ENCODE data around the gene NANOS2. TPM values are rescaled to one million over a fixed set of nuclear protein-coding genes. Genes with fewer than 3 reads are reported as not detected.

NANOS2 gene
- total and polyA plus RNA-seq, 2 of the 13 experiments (the other 11 are each of a cell fraction or from before 2014, with no cell fraction given) = not detected

DNA sequence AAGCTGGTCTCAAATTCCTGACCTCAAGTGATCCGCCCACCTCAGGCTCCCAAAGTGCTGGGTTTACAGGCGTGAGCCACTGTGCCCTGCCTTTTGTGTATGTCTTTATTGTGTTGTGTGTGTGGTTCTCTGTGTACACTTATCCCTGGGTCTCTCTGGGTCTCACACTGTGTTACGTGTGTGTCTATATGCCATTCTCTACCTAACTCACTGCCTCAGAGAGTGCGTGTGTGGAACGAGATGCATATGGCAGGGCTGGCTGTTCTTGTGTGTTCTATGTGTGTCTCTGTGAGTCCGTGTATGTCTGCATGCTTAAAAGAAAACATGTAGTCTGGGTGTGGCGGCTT is 40.0 kb downstream of the NANOS2 start (continued):
- TF ChIP-seq ZNF367 (CRISPR knock-in tag; IDR thresholded peaks at IDR 0.05; ENCODE audit: borderline replicate concordance) (no peak), MYNN (CRISPR knock-in tag; IDR thresholded peaks at IDR 0.05; ENCODE audit: low read depth) (no peak), RXRB (CRISPR knock-in tag; IDR thresholded peaks at IDR 0.05; ENCODE audit: borderline replicate concordance) (peak; percentile 37), ZNF720 (CRISPR knock-in tag; IDR thresholded peaks at IDR 0.05) (0 out of 2 replicates have a peak, but pooled peaks have one; percentile 22), ZNF782 (CRISPR knock-in tag; IDR thresholded peaks at IDR 0.05; ENCODE audit: borderline replicate concordance) (no peak), ZNF614 (CRISPR knock-in tag; IDR thresholded peaks at IDR 0.05; ENCODE audit: borderline replicate concordance) (0 out of 2 replicates have a peak, but pooled peaks have one; percentile 18), ZNF3 (CRISPR knock-in tag; IDR thresholded peaks at IDR 0.05) (no peak), KMT2B (CRISPR knock-in tag; IDR thresholded peaks at IDR 0.05) (no peak), FOXO1 (CRISPR knock-in tag; IDR thresholded peaks at IDR 0.05) (peak; percentile 10; the same call in 1 of the 2 replicates), NFE2L2 (IDR thresholded peaks at IDR 0.05; ENCODE audit: low read length) (no peak), MED1 (CRISPR knock-in tag; IDR thresholded peaks at IDR 0.05) (peak; percentile 54; the same call in 1 of the 2 replicates), KLF16 (CRISPR knock-in tag; IDR thresholded peaks at IDR 0.05) (no peak), KDM6A (CRISPR knock-in tag; IDR thresholded peaks at IDR 0.05; ENCODE audit: low read depth) (peak; percentile 5; the same call in 1 of the 2 replicates), SOX13 (IDR thresholded peaks at IDR 0.05) (no peak), SOX13 (CRISPR knock-in tag; conservative IDR thresholded peaks at IDR 0.05 in 1 of 2, IDR thresholded peaks at IDR 0.05 in 1 of 2) (peak in 1 of 2 experiments; percentile 61; a peak in 2 of 4 replicates), MED8 (CRISPR knock-in tag; IDR thresholded peaks at IDR 0.05; ENCODE audit: insufficient replicate concordance) (peak; percentile 43), YEATS2 (CRISPR knock-in tag; IDR thresholded peaks at IDR 0.05; ENCODE audit: borderline replicate concordance) (no peak), ZNF382 (CRISPR knock-in tag; IDR thresholded peaks at IDR 0.05; ENCODE audit: borderline replicate concordance) (no peak), PHF21A (CRISPR knock-in tag; IDR thresholded peaks at IDR 0.05) (no peak), NCOA2 (CRISPR knock-in tag; IDR thresholded peaks at IDR 0.05) (peak; percentile 63), HNF4A (CRISPR knock-in tag; IDR thresholded peaks at IDR 0.05) (peak; percentile 37; the same call in 1 of the 2 replicates), GATAD2A (CRISPR knock-in tag; IDR thresholded peaks at IDR 0.05) (peak; percentile 53), FOXK1 (CRISPR knock-in tag; IDR thresholded peaks at IDR 0.05; ENCODE audit: borderline replicate concordance, low read depth) (peak; percentile 55; the same call in 1 of the 2 replicates), SP5 (CRISPR knock-in tag; IDR thresholded peaks at IDR 0.05; ENCODE audit: borderline replicate concordance, low read depth) (peak; percentile 79), SOX6 (IDR thresholded peaks at IDR 0.05) (no peak), SOX6 (CRISPR knock-in tag; IDR thresholded peaks at IDR 0.05) (peak; percentile 10; the same call in 1 of the 2 replicates)
- TF ChIP-seq, protein P1, sequence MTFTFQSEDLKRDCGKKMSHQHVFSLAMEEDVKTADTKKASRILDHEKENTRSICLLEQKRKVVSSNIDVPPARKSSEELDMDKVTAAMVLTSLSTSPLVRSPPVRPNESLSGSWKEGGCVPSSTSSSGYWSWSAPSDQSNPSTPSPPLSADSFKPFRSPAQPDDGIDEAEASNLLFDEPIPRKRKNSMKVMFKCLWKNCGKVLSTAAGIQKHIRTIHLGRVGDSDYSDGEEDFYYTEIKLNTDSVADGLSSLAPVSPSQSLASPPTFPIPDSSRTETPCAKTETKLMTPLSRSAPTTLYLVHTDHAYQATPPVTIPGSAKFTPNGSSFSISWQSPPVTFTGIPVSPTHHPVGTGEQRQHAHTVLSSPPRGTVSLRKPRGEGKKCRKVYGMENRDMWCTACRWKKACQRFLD (CRISPR knock-in tag; IDR thresholded peaks at IDR 0.05; ENCODE audit: borderline replicate concordance) = 0 out of 2 replicates have a peak, but pooled peaks have one; percentile 14
- TF ChIP-seq, protein P2, sequence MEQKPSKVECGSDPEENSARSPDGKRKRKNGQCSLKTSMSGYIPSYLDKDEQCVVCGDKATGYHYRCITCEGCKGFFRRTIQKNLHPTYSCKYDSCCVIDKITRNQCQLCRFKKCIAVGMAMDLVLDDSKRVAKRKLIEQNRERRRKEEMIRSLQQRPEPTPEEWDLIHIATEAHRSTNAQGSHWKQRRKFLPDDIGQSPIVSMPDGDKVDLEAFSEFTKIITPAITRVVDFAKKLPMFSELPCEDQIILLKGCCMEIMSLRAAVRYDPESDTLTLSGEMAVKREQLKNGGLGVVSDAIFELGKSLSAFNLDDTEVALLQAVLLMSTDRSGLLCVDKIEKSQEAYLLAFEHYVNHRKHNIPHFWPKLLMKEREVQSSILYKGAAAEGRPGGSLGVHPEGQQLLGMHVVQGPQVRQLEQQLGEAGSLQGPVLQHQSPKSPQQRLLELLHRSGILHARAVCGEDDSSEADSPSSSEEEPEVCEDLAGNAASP (CRISPR knock-in tag; IDR thresholded peaks at IDR 0.05; ENCODE audit: borderline replicate concordance) = peak; percentile 76

Data from HepG2 (cell line).